DOHH2 (cell line): ENCODE data around the gene SEC31A.

Experiments used
- H3F3A ChIP-seq: fragments of 200-600 bp; sonication (generic), shearing (Covaris generic); 2 replicates; pipeline ENCODE4 v1.6.0; 2016; ENCODE audit warnings: antibody characterized with exemption, mild to moderate bottlenecking; ENCODE audit not compliant: control insufficient read depth, insufficient read depth
- H3K27ac ChIP-seq: fragments of 200-600 bp; sonication (generic); 2 replicates; pipeline ENCODE4 v1.5.1; 2014; ENCODE audit warnings: low read depth, mild to moderate bottlenecking, low read length, moderate library complexity
- H3K27me3 ChIP-seq: fragments of 200-600 bp; sonication (generic); 2 replicates; pipeline ENCODE4 v1.6.1; 2014; ENCODE audit warnings: mild to moderate bottlenecking, low read length, mixed read lengths; ENCODE audit not compliant: control insufficient read depth
- H3K36me3 ChIP-seq: fragments of 200-600 bp; sonication (generic); 2 replicates; pipeline ENCODE4 v1.6.1; 2014; ENCODE audit warnings: mild to moderate bottlenecking, low read length, moderate library complexity, mixed read lengths; ENCODE audit not compliant: control insufficient read depth
- H3K4me1 ChIP-seq: fragments of 200-600 bp; sonication (generic); 2 replicates; pipeline ENCODE4 v1.6.1; 2014; ENCODE audit warnings: mild to moderate bottlenecking, low read length, mixed read lengths; ENCODE audit not compliant: control insufficient read depth
- H3K4me2 ChIP-seq: fragments of 200-600 bp; sonication (generic); 2 replicates; pipeline ENCODE4 v1.6.0; 2014; ENCODE audit warnings: mild to moderate bottlenecking, low read length, moderate library complexity
- H3K4me3 ChIP-seq: fragments of 200-600 bp; sonication (generic); 2 replicates; pipeline ENCODE4 v1.5.1; 2014; ENCODE audit warnings: mild to moderate bottlenecking, low read length, mixed read lengths
- H3K79me2 ChIP-seq: fragments of 200-600 bp; sonication (generic); 2 replicates; pipeline ENCODE4 v1.6.1; 2014; ENCODE audit warnings: mild to moderate bottlenecking, low read length, mixed read lengths; ENCODE audit not compliant: control insufficient read depth
- H3K9me2 ChIP-seq: fragments of 200-600 bp; sonication (generic); replicated peaks from 2 replicates; pipeline ENCODE4 v1.6.1; 2014; ENCODE audit warnings: mild to moderate bottlenecking, low read length, mixed read lengths; ENCODE audit not compliant: control insufficient read depth
- H3K9me3 ChIP-seq: fragments of 200-600 bp; sonication (generic); 2 replicates; pipeline ENCODE4 v1.6.1; 2014; ENCODE audit warnings: antibody characterized with exemption, low read length, mixed read lengths; ENCODE audit not compliant: control insufficient read depth, insufficient read depth
- H4K20me1 ChIP-seq: fragments of 200-600 bp; sonication (generic); 2 replicates; pipeline ENCODE4 v1.6.0; 2014; ENCODE audit warnings: low read depth, mild to moderate bottlenecking, antibody characterized with exemption, low read length, moderate library complexity; ENCODE audit not compliant: control insufficient read depth, insufficient read depth
- CTCF ChIP-seq: fragments of 200-600 bp; sonication (generic); IDR thresholded peaks from one replicate; pipeline ENCODE4 v1.5.1; 2014; ENCODE audit warnings: antibody characterized with exemption, mild to moderate bottlenecking, low read depth, low read length; ENCODE audit not compliant: poor library complexity, severe bottlenecking
- EZH2phosphoT487 ChIP-seq: fragments of 200-600 bp; sonication (generic); IDR thresholded peaks from 2 replicates; pipeline ENCODE4 v1.6.1; 2017; ENCODE audit warnings: borderline replicate concordance, mild to moderate bottlenecking, antibody characterized with exemption, low read length, moderate library complexity, mixed read lengths

The SEC31A gene

DNA sequence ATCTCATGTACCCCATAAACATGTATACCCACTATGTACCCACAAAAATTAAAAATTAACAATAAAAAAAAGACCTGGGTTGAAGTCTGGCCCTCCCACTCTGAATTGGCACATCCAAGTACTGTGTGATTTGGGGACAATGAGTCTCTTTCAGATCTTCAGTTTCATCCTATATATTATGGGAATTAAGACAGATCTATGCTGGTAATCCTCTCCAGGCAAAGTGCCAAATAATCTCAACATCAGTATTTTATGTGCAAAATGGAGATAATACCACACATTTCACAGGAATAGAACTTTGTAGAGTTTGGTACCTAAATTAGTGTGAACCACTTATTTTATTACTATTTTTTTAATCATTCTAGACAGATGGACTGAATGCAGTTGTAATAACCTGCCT, 81.3 kb downstream of the SEC31A start:
- H3K27me3 ChIP-seq: no peaks in the 10 kb centered on the region
- no peaks in the 10 kb centered on the region for H3K36me3 ChIP-seq
- H3K27ac ChIP-seq: no peak overlapping the region
- H3F3A ChIP-seq: no peaks in the 10 kb centered on the region
- H3K9me2 ChIP-seq: no peaks in the 10 kb centered on the region
- no peaks in the 10 kb centered on the region for H3K79me2 ChIP-seq
- TF ChIP-seq CTCF: no peak
- no peak for TF ChIP-seq EZH2phosphoT487
- no peak overlapping the region for H3K4me3 ChIP-seq
- no peaks in the 10 kb centered on the region for H4K20me1 ChIP-seq
- no peak overlapping the region for H3K4me2 ChIP-seq
- H3K4me1 ChIP-seq: peaks cover 6% of the 10 kb centered on the region
- H3K9me3 ChIP-seq: no peaks in the 10 kb centered on the region

GRCh38 chr4:82803746-82804145, 87.2 kb downstream of the SEC31A start:
- Histone ChIP-seq H3K9me2 (no peaks in the 10 kb centered on the region), H3K9me3 (no peaks in the 10 kb centered on the region), H3K4me2 (no peak overlapping the region), H4K20me1 (no peaks in the 10 kb centered on the region), H3K36me3 (no peaks in the 10 kb centered on the region), H3K27ac (no peak overlapping the region), H3K4me1 (peaks cover 13% of the 10 kb centered on the region), H3K79me2 (no peaks in the 10 kb centered on the region), H3F3A (0 out of 2 replicates have a peak, but pooled peaks cover 2% of the 10 kb centered on the region), H3K27me3 (no peaks in the 10 kb centered on the region), H3K4me3 (no peak overlapping the region)
- TF ChIP-seq CTCF (no peak), EZH2phosphoT487 (no peak)

DNA sequence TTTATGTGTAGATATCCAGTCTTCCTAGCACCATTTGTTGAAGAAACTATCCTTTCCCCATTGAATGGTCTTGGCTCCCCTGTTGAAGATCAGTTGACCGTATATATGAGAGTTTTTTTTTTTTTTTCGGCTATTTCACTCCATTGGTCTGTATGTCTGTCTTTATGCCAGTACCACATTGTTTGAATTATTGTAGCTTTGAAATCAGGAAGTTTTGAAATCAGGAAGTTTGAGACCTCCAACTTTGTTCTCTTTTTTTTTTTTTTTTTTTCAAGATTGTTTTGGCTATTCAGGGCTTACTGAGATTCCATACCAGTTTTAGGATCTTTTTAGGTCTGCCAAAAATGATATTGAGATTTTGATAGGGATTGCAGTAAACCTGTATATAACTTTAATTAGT, 88.0 kb downstream of the SEC31A start:
- Histone ChIP-seq H3K27me3 (no peaks in the 10 kb centered on the region), H3K79me2 (peaks cover 5% of the 10 kb centered on the region), H3K9me2 (no peaks in the 10 kb centered on the region), H4K20me1 (no peaks in the 10 kb centered on the region), H3K27ac (no peak overlapping the region), H3F3A (0 out of 2 replicates have a peak, but pooled peaks cover 2% of the 10 kb centered on the region), H3K4me3 (no peak overlapping the region), H3K4me1 (peaks cover 13% of the 10 kb centered on the region), H3K4me2 (no peak overlapping the region), H3K36me3 (no peaks in the 10 kb centered on the region), H3K9me3 (no peaks in the 10 kb centered on the region)
- no peak for TF ChIP-seq EZH2phosphoT487
- no peak for TF ChIP-seq CTCF
